CD14-positive monocyte (primary cell): ENCODE data around the gene SEMG1. TPM values are rescaled to one million over a fixed set of nuclear protein-coding genes. Genes with fewer than 3 reads are reported as not detected.
A peak's percentile ranks its signal among the peaks of the same experiment; 100 is the strongest.

Experiments
- DNase-seq, 3 donors: peaks; one replicate each; pipeline ENCODE4 v3.0.0-alpha.2; 2011 to 2022
- H2AFZ ChIP-seq: 2 replicates; pipeline ENCODE4 v1.6.0; 2012; ENCODE audit warnings: mild to moderate bottlenecking, low read depth, low read length, inconsistent platforms; ENCODE audit not compliant: insufficient read depth, poor library complexity, severe bottlenecking
- H3K27ac ChIP-seq, 2 donors: 1 replicate in 1 of 2; 2 replicates in 1 of 2; pipeline ENCODE4 v1.5.1; 2012 to 2013; ENCODE audit warnings: low read length in 2 of 2, control low read depth in 1 of 2, inconsistent platforms in 1 of 2, low read depth in 1 of 2, mild to moderate bottlenecking in 1 of 2
- H3K27me3 ChIP-seq, 2 donors: one replicate each; pipeline versions ENCODE4 v1.6.0 to v1.6.1; 2011 to 2013; ENCODE audit warnings: low read length in 2 of 2; ENCODE audit not compliant: control insufficient read depth in 2 of 2, insufficient read depth in 2 of 2
- H3K36me3 ChIP-seq, 2 donors: replicated peaks in 1 of 2; 1 replicate in 1 of 2; 2 replicates in 1 of 2; pipeline versions ENCODE4 v1.5.1 to v1.6.1; 2012 to 2013; ENCODE audit warnings: low read length in 2 of 2, control low read depth in 1 of 2, inconsistent platforms in 1 of 2, mild to moderate bottlenecking in 1 of 2; ENCODE audit not compliant: insufficient read depth in 2 of 2, control insufficient read depth in 1 of 2
- H3K4me1 ChIP-seq, 2 donors: 1 replicate in 1 of 2; 2 replicates in 1 of 2; pipeline versions ENCODE4 v1.5.1 to v1.6.1; 2012 to 2013; ENCODE audit warnings: low read length in 2 of 2, control low read depth in 1 of 2, inconsistent platforms in 1 of 2, mild to moderate bottlenecking in 1 of 2, moderate library complexity in 1 of 2; ENCODE audit not compliant: insufficient read depth in 2 of 2, control insufficient read depth in 1 of 2
- H3K4me2 ChIP-seq: replicated peaks from 2 replicates; pipeline ENCODE3; 2012; ENCODE audit warnings: low read length, moderate library complexity, mild to moderate bottlenecking; ENCODE audit not compliant: poor library complexity, severe bottlenecking; ENCODE audit errors: extremely low read depth
- H3K4me3 ChIP-seq, 3 experiments: fragments of 200-600 bp in 1 of 3; sonication (generic) in 1 of 3; replicated peaks in 1 of 3; 1 replicate in 2 of 3; 2 replicates in 1 of 3; pipeline ENCODE4 v1.5.1; 2011 to 2013; ENCODE audit warnings: low read length in 3 of 3, mild to moderate bottlenecking in 3 of 3, control low read depth in 2 of 3, low read depth in 2 of 3, inconsistent platforms in 1 of 3, moderate library complexity in 1 of 3
- H3K79me2 ChIP-seq: 2 replicates; pipeline ENCODE4 v1.6.0; 2012; ENCODE audit warnings: mild to moderate bottlenecking, control low read depth, inconsistent platforms, low read length, moderate library complexity; ENCODE audit not compliant: insufficient read depth
- H3K9ac ChIP-seq: 2 replicates; pipeline ENCODE4 v1.6.0; 2017; ENCODE audit warnings: low read length, mild to moderate bottlenecking; ENCODE audit not compliant: insufficient read depth, poor library complexity, severe bottlenecking
- H3K9me3 ChIP-seq, 2 donors: replicated peaks in 1 of 2; 1 replicate in 1 of 2; 2 replicates in 1 of 2; pipeline versions ENCODE4 v1.5.1 to v1.6.1; 2012 to 2013; ENCODE audit warnings: low read length in 2 of 2, control low read depth in 1 of 2; ENCODE audit not compliant: control insufficient read depth in 1 of 2, insufficient read depth in 1 of 2
- H4K20me1 ChIP-seq: 2 replicates; pipeline ENCODE4 v1.6.0; 2012; ENCODE audit warnings: mild to moderate bottlenecking, low read length, control low read depth, moderate library complexity; ENCODE audit not compliant: insufficient read depth
- H3K27ac Mint-ChIP-seq, 7 donors: one replicate each; pipeline ENCODE4 v1.8.0; 2020; ENCODE audit warnings: mild to moderate bottlenecking in 7 of 7, mixed read lengths in 7 of 7, moderate library complexity in 6 of 7, inconsistent platforms in 2 of 7
- H3K27me3 Mint-ChIP-seq, 3 donors: one replicate each; pipeline ENCODE4 v1.8.0; 2021 to 2022; ENCODE audit warnings: low read depth in 3 of 3, mild to moderate bottlenecking in 3 of 3, mixed read lengths in 3 of 3, moderate library complexity in 3 of 3, inconsistent platforms in 1 of 3
- H3K36me3 Mint-ChIP-seq, 2 donors: one replicate each; pipeline ENCODE4 v1.8.0; 2020; ENCODE audit warnings: mixed read lengths in 2 of 2, inconsistent platforms in 1 of 2, mild to moderate bottlenecking in 1 of 2
- H3K4me1 Mint-ChIP-seq: one replicate; pipeline ENCODE4 v1.8.0; 2020; ENCODE audit warnings: mild to moderate bottlenecking, mixed read lengths
- H3K4me3 Mint-ChIP-seq, 2 donors: one replicate each; pipeline ENCODE4 v1.8.0; 2020; ENCODE audit warnings: mild to moderate bottlenecking in 2 of 2, mixed read lengths in 2 of 2, moderate library complexity in 1 of 2
- H3K9me3 Mint-ChIP-seq, 7 donors: one replicate each; pipeline ENCODE4 v1.8.0; 2020 to 2022; ENCODE audit warnings: mixed read lengths in 7 of 7, mild to moderate bottlenecking in 6 of 7, moderate library complexity in 6 of 7, inconsistent platforms in 2 of 7
- WGBS: methylation state at CpG from one replicate; pipeline ENCODE4 v1.1.5; 2013; ENCODE audit warnings: missing lambda C conversion rate; ENCODE audit not compliant: insufficient coverage; 5-methylcytosine and 5-hydroxymethylcytosine counted together
- intact Hi-C, 2 donors: fragments of 100-400 bp; cut with micrococcal nuclease; formaldehyde crosslinking; loops; one replicate each; pipeline versions ENCODE4 v1.15.0 to v1.15.1; 2023
- polyA plus RNA-seq, 3 donors: library from polyadenylated mRNA; depleted of rRNA in 1 of 3; unstranded in 2 of 3; stranded (reverse) in 1 of 3; fragments of 300-500 nt in 2 of 3; fragments of >200 nt in 1 of 3; fragmentation: Illumina TruSeq in 2 of 3; gene quantifications; 1 replicate in 2 of 3; 2 replicates in 1 of 3; pipeline ENCODE4 v1.2.3, GENCODE V29; 2012 to 2021
- TF ChIP-seq, protein P1 (sequence below): fragments of 200-600 bp; IDR thresholded peaks from one replicate; pipeline ENCODE4 v1.8.0; 2022; ENCODE audit warnings: antibody characterized with exemption, mild to moderate bottlenecking

Gene SEMG1
- polyA plus RNA-seq, 3 donors = not detected

DNA sequence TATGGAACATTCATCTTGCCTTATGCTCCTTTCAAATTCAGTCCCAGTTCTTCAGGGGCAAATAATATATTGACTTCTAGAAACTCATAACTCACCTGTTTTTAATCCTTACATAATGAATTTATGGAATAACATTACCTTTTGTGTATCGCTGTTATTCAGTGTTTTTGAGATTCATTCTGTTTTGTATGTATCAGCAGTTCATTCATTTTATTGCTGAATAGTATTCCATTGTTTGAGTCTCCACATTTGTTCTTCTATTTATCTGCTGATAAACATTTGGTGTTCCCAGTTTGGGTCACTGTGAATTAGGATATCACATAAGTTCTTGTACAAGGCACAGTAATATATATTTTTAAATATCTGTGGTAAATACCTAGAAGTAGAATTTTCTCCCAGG lies 19.5 kb downstream of the SEMG1 start:
- no peak overlapping the region for H3K4me2 ChIP-seq
- peaks cover 7 to 15% of the 10 kb centered on the region in 2 donors for H3K27me3 ChIP-seq
- no peak for DNase-seq
- Mint-ChIP-seq H3K27me3 (peaks cover 10 to 42% (median 15%) of the 10 kb centered on the region in 3 donors), H3K36me3 (no peaks in the 10 kb centered on the region), H3K4me3 (no peak overlapping the region), H3K27ac (no peak overlapping the region), H3K9me3 (peaks cover 0 to 5% (median 0%) of the 10 kb centered on the region in 7 donors), H3K4me1 (no peaks in the 10 kb centered on the region)
- no CpG with 5 or more reads among the region's 1 CpG for WGBS
- no peaks in the 10 kb centered on the region for H3K4me1 ChIP-seq
- no peaks in the 10 kb centered on the region for H3K79me2 ChIP-seq
- H2AFZ ChIP-seq = no peak overlapping the region
- H3K36me3 ChIP-seq = no peaks in the 10 kb centered on the region
- no peaks in the 10 kb centered on the region for H4K20me1 ChIP-seq
- no peak overlapping the region for H3K27ac ChIP-seq
- H3K4me3 ChIP-seq = no peak overlapping the region
- TF ChIP-seq, protein P1, sequence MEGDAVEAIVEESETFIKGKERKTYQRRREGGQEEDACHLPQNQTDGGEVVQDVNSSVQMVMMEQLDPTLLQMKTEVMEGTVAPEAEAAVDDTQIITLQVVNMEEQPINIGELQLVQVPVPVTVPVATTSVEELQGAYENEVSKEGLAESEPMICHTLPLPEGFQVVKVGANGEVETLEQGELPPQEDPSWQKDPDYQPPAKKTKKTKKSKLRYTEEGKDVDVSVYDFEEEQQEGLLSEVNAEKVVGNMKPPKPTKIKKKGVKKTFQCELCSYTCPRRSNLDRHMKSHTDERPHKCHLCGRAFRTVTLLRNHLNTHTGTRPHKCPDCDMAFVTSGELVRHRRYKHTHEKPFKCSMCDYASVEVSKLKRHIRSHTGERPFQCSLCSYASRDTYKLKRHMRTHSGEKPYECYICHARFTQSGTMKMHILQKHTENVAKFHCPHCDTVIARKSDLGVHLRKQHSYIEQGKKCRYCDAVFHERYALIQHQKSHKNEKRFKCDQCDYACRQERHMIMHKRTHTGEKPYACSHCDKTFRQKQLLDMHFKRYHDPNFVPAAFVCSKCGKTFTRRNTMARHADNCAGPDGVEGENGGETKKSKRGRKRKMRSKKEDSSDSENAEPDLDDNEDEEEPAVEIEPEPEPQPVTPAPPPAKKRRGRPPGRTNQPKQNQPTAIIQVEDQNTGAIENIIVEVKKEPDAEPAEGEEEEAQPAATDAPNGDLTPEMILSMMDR = no peak
- intact Hi-C loops = no loop called here
- no peak overlapping the region for H3K9ac ChIP-seq
- no peaks in the 10 kb centered on the region for H3K9me3 ChIP-seq

DNA sequence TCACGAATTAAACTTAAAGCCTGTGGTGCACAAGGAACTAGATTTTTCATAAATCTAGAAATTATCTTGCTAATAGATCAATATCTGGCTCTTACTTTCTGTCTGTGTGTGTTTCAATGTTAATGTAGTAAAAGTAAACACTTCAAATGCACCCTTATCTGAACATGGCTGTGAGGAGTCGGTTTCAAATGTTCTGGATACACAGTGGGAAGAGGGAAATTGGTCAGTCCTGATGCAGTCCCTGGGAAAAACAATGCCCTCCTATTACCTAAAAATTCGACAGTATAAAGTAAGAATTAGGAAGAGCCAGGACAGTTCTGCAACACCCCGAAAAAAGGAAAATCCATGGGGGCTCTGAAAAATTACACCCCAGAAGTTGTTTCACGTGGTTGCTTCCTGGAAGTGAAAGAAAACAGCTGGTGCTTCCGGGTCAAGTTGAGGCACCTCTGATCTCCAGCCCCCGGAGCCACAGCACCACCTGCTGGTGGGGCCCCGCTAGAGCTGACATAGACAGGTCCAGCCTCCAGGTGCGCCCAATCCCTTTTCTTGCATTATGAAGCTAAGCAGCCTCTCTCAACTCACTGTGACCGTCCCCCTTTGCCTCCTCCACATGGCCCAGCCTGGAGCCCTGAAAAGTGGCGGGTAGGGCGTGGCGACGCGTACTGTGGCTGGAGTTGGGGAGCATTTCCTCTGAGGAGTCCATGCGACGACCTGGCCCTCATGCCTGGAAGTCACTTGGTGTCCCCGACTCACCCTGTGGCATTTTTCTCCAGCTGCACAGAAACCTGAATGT lies 22.6 kb downstream of the SEMG1 start:
- peak overlapping the region in 1 of 2 donors; percentile 21 for H3K4me3 Mint-ChIP-seq
- no peak overlapping the region for H3K9ac ChIP-seq
- H3K4me2 ChIP-seq = no peak overlapping the region
- H3K4me1 Mint-ChIP-seq = no peaks in the 10 kb centered on the region
- intact Hi-C loops = no loop called here
- no peak overlapping the region for H3K27ac ChIP-seq
- no peaks in the 10 kb centered on the region for H3K9me3 ChIP-seq
- H3K9me3 Mint-ChIP-seq = peaks cover 0 to 6% (median 0%) of the 10 kb centered on the region in 7 donors
- no peaks in the 10 kb centered on the region for H4K20me1 ChIP-seq
- no peak overlapping the region for H2AFZ ChIP-seq
- no peak overlapping the region for H3K4me3 ChIP-seq
- no peak overlapping the region for H3K27ac Mint-ChIP-seq
- H3K36me3 Mint-ChIP-seq = no peaks in the 10 kb centered on the region
- no peaks in the 10 kb centered on the region for H3K36me3 ChIP-seq
- TF ChIP-seq, protein P1 = peak; percentile 64
- H3K27me3 Mint-ChIP-seq = peaks cover 5 to 43% (median 12%) of the 10 kb centered on the region in 3 donors
- H3K79me2 ChIP-seq = no peaks in the 10 kb centered on the region
- H3K4me1 ChIP-seq = no peaks in the 10 kb centered on the region
- DNase-seq = peak in 2 of 3 donors; percentile 11 to 26
- 62% methylated on average over 13 of the region's 18 CpGs for WGBS
- peaks cover 2 to 11% of the 10 kb centered on the region in 2 donors for H3K27me3 ChIP-seq
